ENCODE data around the gene RASSF4. TPM values are rescaled to one million over a fixed set of nuclear protein-coding genes. Genes with fewer than 3 reads are reported as not detected.

The RASSF4 gene
- total and polyA plus RNA-seq, 9 of the 15 experiments (the other 6 are each of a cell fraction or from before 2014, with no cell fraction given): 0.01 to 0.62 (median 0.11) TPM; not detected in 3

GRCh38 chr10:44978570-44979280 is 19.1 kb downstream of the RASSF4 start, which contains the start of gene DEPP1 (continued):
- TF ChIP-seq BRF1 (IDR thresholded peaks at IDR 0.05; ENCODE audit: borderline replicate concordance, extremely low read depth, insufficient read length) (no peak), CREB3L1 (IDR thresholded peaks at IDR 0.05; ENCODE audit: borderline replicate concordance, low read depth) (0 out of 2 replicates have a peak, but pooled peaks have one; percentile 54), NR4A1 (CRISPR knock-in tag; IDR thresholded peaks at IDR 0.05) (no peak), NR4A1 (tag; IDR thresholded peaks at IDR 0.05) (0 out of 2 replicates have a peak, but pooled peaks have one; percentile 24), ZFP1 (CRISPR knock-in tag; IDR thresholded peaks at IDR 0.05) (no peak), POLR2G (IDR thresholded peaks at IDR 0.05; ENCODE audit: low read depth, low read length) (peak; percentile 77), RCOR1 (IDR thresholded peaks at IDR 0.05; ENCODE audit: borderline replicate concordance in 1 of 2, low read depth in 2 of 2, low read length in 2 of 2) (peak in 1 of 2 experiments; percentile 63; a peak in 1 of 4 replicates), SP1 (CRISPR knock-in tag; IDR thresholded peaks at IDR 0.05) (peak; percentile 27; the same call in 1 of the 2 replicates), PML (IDR thresholded peaks at IDR 0.05; ENCODE audit: low read length) (0 out of 2 replicates have a peak, but pooled peaks have one; percentile 42)
- TF ChIP-seq, protein P1, sequence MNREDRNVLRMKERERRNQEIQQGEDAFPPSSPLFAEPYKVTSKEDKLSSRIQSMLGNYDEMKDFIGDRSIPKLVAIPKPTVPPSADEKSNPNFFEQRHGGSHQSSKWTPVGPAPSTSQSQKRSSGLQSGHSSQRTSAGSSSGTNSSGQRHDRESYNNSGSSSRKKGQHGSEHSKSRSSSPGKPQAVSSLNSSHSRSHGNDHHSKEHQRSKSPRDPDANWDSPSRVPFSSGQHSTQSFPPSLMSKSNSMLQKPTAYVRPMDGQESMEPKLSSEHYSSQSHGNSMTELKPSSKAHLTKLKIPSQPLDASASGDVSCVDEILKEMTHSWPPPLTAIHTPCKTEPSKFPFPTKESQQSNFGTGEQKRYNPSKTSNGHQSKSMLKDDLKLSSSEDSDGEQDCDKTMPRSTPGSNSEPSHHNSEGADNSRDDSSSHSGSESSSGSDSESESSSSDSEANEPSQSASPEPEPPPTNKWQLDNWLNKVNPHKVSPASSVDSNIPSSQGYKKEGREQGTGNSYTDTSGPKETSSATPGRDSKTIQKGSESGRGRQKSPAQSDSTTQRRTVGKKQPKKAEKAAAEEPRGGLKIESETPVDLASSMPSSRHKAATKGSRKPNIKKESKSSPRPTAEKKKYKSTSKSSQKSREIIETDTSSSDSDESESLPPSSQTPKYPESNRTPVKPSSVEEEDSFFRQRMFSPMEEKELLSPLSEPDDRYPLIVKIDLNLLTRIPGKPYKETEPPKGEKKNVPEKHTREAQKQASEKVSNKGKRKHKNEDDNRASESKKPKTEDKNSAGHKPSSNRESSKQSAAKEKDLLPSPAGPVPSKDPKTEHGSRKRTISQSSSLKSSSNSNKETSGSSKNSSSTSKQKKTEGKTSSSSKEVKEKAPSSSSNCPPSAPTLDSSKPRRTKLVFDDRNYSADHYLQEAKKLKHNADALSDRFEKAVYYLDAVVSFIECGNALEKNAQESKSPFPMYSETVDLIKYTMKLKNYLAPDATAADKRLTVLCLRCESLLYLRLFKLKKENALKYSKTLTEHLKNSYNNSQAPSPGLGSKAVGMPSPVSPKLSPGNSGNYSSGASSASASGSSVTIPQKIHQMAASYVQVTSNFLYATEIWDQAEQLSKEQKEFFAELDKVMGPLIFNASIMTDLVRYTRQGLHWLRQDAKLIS (CRISPR knock-in tag; IDR thresholded peaks at IDR 0.05): no peak
- TF ChIP-seq, protein P2, sequence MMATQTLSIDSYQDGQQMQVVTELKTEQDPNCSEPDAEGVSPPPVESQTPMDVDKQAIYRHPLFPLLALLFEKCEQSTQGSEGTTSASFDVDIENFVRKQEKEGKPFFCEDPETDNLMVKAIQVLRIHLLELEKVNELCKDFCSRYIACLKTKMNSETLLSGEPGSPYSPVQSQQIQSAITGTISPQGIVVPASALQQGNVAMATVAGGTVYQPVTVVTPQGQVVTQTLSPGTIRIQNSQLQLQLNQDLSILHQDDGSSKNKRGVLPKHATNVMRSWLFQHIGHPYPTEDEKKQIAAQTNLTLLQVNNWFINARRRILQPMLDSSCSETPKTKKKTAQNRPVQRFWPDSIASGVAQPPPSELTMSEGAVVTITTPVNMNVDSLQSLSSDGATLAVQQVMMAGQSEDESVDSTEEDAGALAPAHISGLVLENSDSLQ (IDR thresholded peaks at IDR 0.05): peak; percentile 99
